H1 (cell line): Measurements from ENCODE around the gene PSME4. TPM values are rescaled to one million over a fixed set of nuclear protein-coding genes. Genes with fewer than 3 reads are reported as not detected.

Source experiments
- CTCF ChIA-PET: fragments of 300-600 bp; sonication (Branson Sonifier 250); formaldehyde crosslinking; loops from one replicate; lab custom pipeline; 2021; ENCODE audit not compliant: partially characterized antibody; lab: Charles Lee
- POLR2A ChIA-PET: fragments of 300-600 bp; sonication (Branson Sonifier 250); formaldehyde crosslinking; loops from one replicate; lab custom pipeline; 2021; ENCODE audit warnings: inconsistent platforms; ENCODE audit not compliant: partially characterized antibody; lab: Charles Lee
- DNase-seq, 2 experiments: peaks; one replicate each; pipeline versions ENCODE4 v3.0.0 to v3.0.0-alpha.2; 2010 to 2022; ENCODE audit warnings: low spot score in 2 of 2, low read depth in 1 of 2, mixed read lengths in 1 of 2
- FAIRE-seq: peaks from 2 replicates; lab custom pipeline; 2011; peaks lifted over from hg19 to GRCh38; lab: Jason Lieb, UNC
- H2AFZ ChIP-seq: 2 replicates; pipeline ENCODE4 v1.8.1; 2012; ENCODE audit warnings: low read length, inconsistent platforms
- H2AK5ac ChIP-seq: 2 replicates; pipeline ENCODE4 v1.6.1; 2013; ENCODE audit warnings: low read depth, low read length
- H2BK120ac ChIP-seq: replicated peaks from 2 replicates; pipeline ENCODE3; 2013; ENCODE audit warnings: low read depth, low read length, inconsistent platforms
- H2BK12ac ChIP-seq: 2 replicates; pipeline ENCODE4 v1.6.1; 2013; ENCODE audit warnings: low read depth, low read length
- H2BK15ac ChIP-seq: 2 replicates; pipeline ENCODE4 v1.6.1; 2013; ENCODE audit warnings: low read length
- H2BK20ac ChIP-seq: 2 replicates; pipeline ENCODE4 v1.6.1; 2013; ENCODE audit warnings: low read length
- H2BK5ac ChIP-seq: 2 replicates; pipeline ENCODE4 v1.6.1; 2013; ENCODE audit warnings: low read depth, low read length
- H3K14ac ChIP-seq: 2 replicates; pipeline ENCODE4 v1.6.1; 2013; ENCODE audit warnings: inconsistent platforms; ENCODE audit not compliant: insufficient read length
- H3K18ac ChIP-seq: 2 replicates; pipeline ENCODE4 v1.6.1; 2013; ENCODE audit warnings: low read length; ENCODE audit errors: extremely low read depth
- H3K23ac ChIP-seq: 2 replicates; pipeline ENCODE4 v1.6.1; 2013; ENCODE audit warnings: inconsistent platforms; ENCODE audit not compliant: insufficient read length
- H3K23me2 ChIP-seq: 2 replicates; pipeline ENCODE4 v1.6.1; 2013; ENCODE audit warnings: low read depth, low read length
- H3K27ac ChIP-seq: 2 replicates; pipeline ENCODE4 v1.6.1; 2011; ENCODE audit warnings: low read depth, low read length, inconsistent platforms
- H3K27me3 ChIP-seq, 4 experiments: replicated peaks in 1 of 4; 1 replicate in 1 of 4; 2 replicates in 3 of 4; pipeline versions ENCODE4 v1.6.1 to v1.8.1; 2011 to 2013; ENCODE audit warnings: low read length in 3 of 4, mild to moderate bottlenecking in 3 of 4, inconsistent platforms in 2 of 4, mixed read lengths in 2 of 4, moderate library complexity in 1 of 4; ENCODE audit not compliant: control insufficient read depth in 3 of 4, insufficient read depth in 3 of 4; ENCODE audit errors: extremely low read depth in 1 of 4
- H3K36me3 ChIP-seq, 4 experiments: 2 replicates each; pipeline versions ENCODE4 v1.6.1 to v1.8.1; 2011 to 2013; ENCODE audit warnings: mild to moderate bottlenecking in 4 of 4, low read length in 3 of 4, moderate library complexity in 2 of 4, control low read depth in 1 of 4, inconsistent platforms in 1 of 4; ENCODE audit not compliant: insufficient read depth in 4 of 4, control insufficient read depth in 2 of 4
- H3K4ac ChIP-seq: replicated peaks from 2 replicates; pipeline ENCODE3; 2013; ENCODE audit warnings: low read length, low read depth, mixed read lengths, inconsistent platforms; ENCODE audit not compliant: insufficient read length
- H3K4me1 ChIP-seq, 4 experiments: replicated peaks in 1 of 4; 1 replicate in 1 of 4; 2 replicates in 3 of 4; pipeline versions ENCODE4 v1.6.1 to v1.8.1; 2011 to 2013; ENCODE audit warnings: low read length in 3 of 4, inconsistent platforms in 2 of 4, mixed read lengths in 1 of 4; ENCODE audit not compliant: insufficient read depth in 4 of 4, control insufficient read depth in 3 of 4
- H3K4me2 ChIP-seq, 2 experiments: 2 replicates each; pipeline versions ENCODE4 v1.6.1 to v1.8.1; 2011 to 2013; ENCODE audit warnings: low read depth in 2 of 2, low read length in 2 of 2, control low read depth in 1 of 2, inconsistent platforms in 1 of 2, mild to moderate bottlenecking in 1 of 2; ENCODE audit not compliant: insufficient read depth in 1 of 2
- H3K4me3 ChIP-seq, 4 experiments: fragments of 200-600, 300-600 bp in 1 of 4; sonication (generic), shearing (Covaris generic), sonication (Bioruptor Twin) in 1 of 4; 2 replicates each; pipeline versions ENCODE4 v1.5.1 to v1.8.1; 2011 to 2016; ENCODE audit warnings: low read length in 4 of 4, low read depth in 3 of 4, control low read depth in 2 of 4, inconsistent platforms in 2 of 4, mild to moderate bottlenecking in 2 of 4, mixed read lengths in 1 of 4, moderate library complexity in 1 of 4; ENCODE audit not compliant: insufficient read depth in 2 of 4; ENCODE audit errors: extremely low read depth in 1 of 4
- H3K56ac ChIP-seq: replicated peaks from 2 replicates; pipeline ENCODE3; 2013; ENCODE audit warnings: low read depth, mild to moderate bottlenecking, mixed read lengths, low read length, inconsistent platforms; ENCODE audit not compliant: insufficient read length
- H3K79me1 ChIP-seq: 2 replicates; pipeline ENCODE4 v1.6.1; 2013; ENCODE audit warnings: low read depth, low read length, control low read depth
- H3K79me2 ChIP-seq, 2 experiments: 2 replicates each; pipeline versions ENCODE4 v1.6.1 to v1.8.1; 2012 to 2013; ENCODE audit warnings: low read length in 2 of 2, mild to moderate bottlenecking in 2 of 2, inconsistent platforms in 1 of 2; ENCODE audit not compliant: insufficient read depth in 2 of 2, control insufficient read depth in 1 of 2
- H3K9ac ChIP-seq, 4 experiments: replicated peaks in 1 of 4; 1 replicate in 1 of 4; 2 replicates in 3 of 4; pipeline versions ENCODE4 v1.6.1 to v1.8.1; 2011 to 2013; ENCODE audit warnings: low read depth in 3 of 4, low read length in 3 of 4, control low read depth in 2 of 4, mild to moderate bottlenecking in 2 of 4, moderate library complexity in 2 of 4, inconsistent platforms in 1 of 4; ENCODE audit errors: extremely low read depth in 1 of 4
- H3K9me3 ChIP-seq, 2 experiments: 2 replicates each; pipeline versions ENCODE4 v1.6.1 to v1.8.1; 2012 to 2013; ENCODE audit warnings: mild to moderate bottlenecking in 2 of 2, moderate library complexity in 2 of 2, control low read depth in 1 of 2, inconsistent platforms in 1 of 2, low read depth in 1 of 2, low read length in 1 of 2, mixed read lengths in 1 of 2; ENCODE audit not compliant: insufficient read depth in 2 of 2
- H4K20me1 ChIP-seq, 2 experiments: replicated peaks in 1 of 2; 2 replicates each; pipeline versions ENCODE3 to v1.8.1; 2011 to 2013; ENCODE audit warnings: inconsistent platforms in 2 of 2, low read length in 2 of 2, mild to moderate bottlenecking in 1 of 2; ENCODE audit not compliant: insufficient read depth in 2 of 2, control insufficient read depth in 1 of 2
- H4K5ac ChIP-seq: 2 replicates; pipeline ENCODE4 v1.6.1; 2013; ENCODE audit warnings: low read length, low read depth, mixed read lengths, inconsistent platforms; ENCODE audit not compliant: insufficient read length
- H4K8ac ChIP-seq: 2 replicates; pipeline ENCODE4 v1.8.0; 2013; ENCODE audit warnings: mild to moderate bottlenecking, moderate library complexity, low read length, inconsistent platforms; ENCODE audit not compliant: insufficient read depth; ENCODE audit errors: extremely low read depth
- H4K91ac ChIP-seq: replicated peaks from 2 replicates; pipeline ENCODE3; 2013; ENCODE audit warnings: low read length, mixed read lengths, inconsistent platforms; ENCODE audit not compliant: insufficient read length
- EZH2 ChIP-seq: fragments of 200-600 bp; sonication (generic); IDR thresholded peaks from 2 replicates; pipeline ENCODE4 v1.7.1; 2012; ENCODE audit warnings: low read depth, mild to moderate bottlenecking, moderate library complexity, low read length, inconsistent platforms; ENCODE audit not compliant: severe bottlenecking
- KDM4A ChIP-seq: IDR thresholded peaks from one replicate; pipeline ENCODE4 v1.7.1; 2012; ENCODE audit warnings: low read depth, mild to moderate bottlenecking, moderate library complexity, low read length, inconsistent platforms; ENCODE audit not compliant: severe bottlenecking
- PHF8 ChIP-seq: fragments of 200-600 bp; sonication (generic); conservative IDR thresholded peaks from 2 replicates; pipeline ENCODE4 v1.7.1; 2012; ENCODE audit warnings: low read depth, mild to moderate bottlenecking, inconsistent platforms, low read length, moderate library complexity
- POLR2A ChIP-seq, 2 experiments: IDR thresholded peaks; 1 replicate in 1 of 2; 2 replicates in 1 of 2; pipeline ENCODE4 v1.6.1; 2011; ENCODE audit warnings: low read depth in 2 of 2, low read length in 2 of 2, mild to moderate bottlenecking in 2 of 2; ENCODE audit errors: control extremely low read depth in 1 of 2
- RAD21 ChIP-seq, 2 experiments: IDR thresholded peaks in 1 of 2; conservative IDR thresholded peaks in 1 of 2; 2 replicates each; pipeline ENCODE4 v1.6.1; 2011; ENCODE audit warnings: low read depth in 2 of 2, low read length in 2 of 2, improper control_type of control experiment in 1 of 2, inconsistent platforms in 1 of 2, mild to moderate bottlenecking in 1 of 2, moderate library complexity in 1 of 2
- SIN3A ChIP-seq, 2 experiments: IDR thresholded peaks in 1 of 2; conservative IDR thresholded peaks in 1 of 2; 2 replicates each; pipeline ENCODE4 v1.6.1; 2011 to 2012; ENCODE audit warnings: low read length in 2 of 2, improper control_type of control experiment in 1 of 2, low read depth in 1 of 2, mild to moderate bottlenecking in 1 of 2
- SP2 ChIP-seq: IDR thresholded peaks from 2 replicates; pipeline ENCODE4 v1.6.1; 2012; ENCODE audit warnings: mild to moderate bottlenecking, low read length, inconsistent platforms
- SRF ChIP-seq: IDR thresholded peaks from 2 replicates; pipeline ENCODE4 v1.6.1; 2011; ENCODE audit warnings: mild to moderate bottlenecking, low read depth, low read length, moderate library complexity
- WGBS, 2 experiments: shearing (Covaris generic) in 1 of 2; methylation state at CpG; one replicate each; pipeline versions ENCODE4 v1.1.6 to v1.1.7; 2013 to 2015; ENCODE audit warnings: low lambda C conversion rate in 2 of 2, mixed read lengths in 2 of 2, inconsistent platforms in 1 of 2, low coverage in 1 of 2, missing lambda C conversion rate in 1 of 2; ENCODE audit not compliant: insufficient replicate concordance in 2 of 2, insufficient coverage in 1 of 2, insufficient read length in 1 of 2; ENCODE audit errors: extremely low coverage in 1 of 2, missing lambda C conversion rate in 1 of 2; 5-methylcytosine and 5-hydroxymethylcytosine counted together
- polyA plus RNA-seq, 7 experiments: library from polyadenylated mRNA; depleted of rRNA in 3 of 7; stranded (reverse) in 5 of 7; unstranded in 2 of 7; fragments of >200 nt in 5 of 7; fragments of 200-250 nt in 2 of 7; gene quantifications; 1 replicate in 5 of 7; 2 replicates in 1 of 7; 4 replicates in 1 of 7; pipeline versions ENCODE4 v1.2.1 to v1.2.3, GENCODE V29; 2011 to 2013; ENCODE audit warnings: missing spikeins in 2 of 7, mixed read lengths in 2 of 7
- total RNA-seq: library from RNA; stranded (reverse); fragmentation: NEBNext Ultra II Directional; extraction: Animal tissue kit (Norgen Biotek cat#: 25700); gene quantifications from 2 replicates; pipeline ENCODE4 v1.2.1, GENCODE V29; 2021
- TF ChIP-seq, protein P1 (sequence below): IDR thresholded peaks from 2 replicates; pipeline ENCODE4 v1.6.1; 2011; ENCODE audit warnings: low read length, improper control_type of control experiment
- TF ChIP-seq, protein P2 (sequence below), 3 experiments: IDR thresholded peaks; 1 replicate in 2 of 3; 2 replicates in 1 of 3; pipeline versions ENCODE4 v1.5.1 to v1.6.1; 2011; ENCODE audit warnings: low read length in 3 of 3, mild to moderate bottlenecking in 3 of 3, inconsistent platforms in 2 of 3, low read depth in 1 of 3, moderate library complexity in 1 of 3; ENCODE audit not compliant: insufficient read depth in 1 of 3; ENCODE audit errors: control extremely low read depth in 1 of 3

PSME4 gene
- total and polyA plus RNA-seq, 2 of the 8 experiments (the other 6 are each of a cell fraction or from before 2014, with no cell fraction given): 42.2 to 116 TPM

DNA sequence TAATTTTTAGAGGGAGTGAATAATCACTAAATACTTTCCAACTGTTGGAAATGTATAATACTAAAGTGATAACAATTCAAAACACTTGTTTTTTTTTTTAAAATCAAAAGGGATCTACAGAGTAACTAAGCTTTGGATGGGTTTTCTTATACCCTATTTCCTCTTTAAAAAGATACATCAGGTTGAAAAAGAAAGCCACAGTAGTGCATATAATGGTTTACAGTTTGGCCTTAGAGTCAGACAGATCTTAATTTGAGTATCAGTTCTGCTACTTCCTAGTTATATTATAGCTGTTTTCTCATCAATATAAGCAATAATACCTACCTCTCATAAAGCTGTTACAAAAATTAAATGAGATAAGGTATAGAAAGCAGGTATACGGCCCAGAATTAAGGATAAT, 28.5 kb downstream of the PSME4 start:
- no peak for FAIRE-seq
- no peaks in the 10 kb centered on the region for H3K4me1 ChIP-seq
- H4K91ac ChIP-seq: no peak overlapping the region
- H4K20me1 ChIP-seq: peaks cover 0 to 4% of the 10 kb centered on the region in 2 experiments
- H3K14ac ChIP-seq: no peak overlapping the region
- no peak overlapping the region for H2BK12ac ChIP-seq
- H4K5ac ChIP-seq: no peak overlapping the region
- 89% methylated on average over 1 of the region's 1 CpG; no CpG with 5 or more reads in 1 of the 2 experiments for WGBS, 2 experiments
- no peak overlapping the region for H4K8ac ChIP-seq
- H3K9ac ChIP-seq: no peak overlapping the region
- DNase-seq: no peak
- no peak overlapping the region for H2BK20ac ChIP-seq
- no peaks in the 10 kb centered on the region for H3K27me3 ChIP-seq
- peaks cover 0 to 2% of the 10 kb centered on the region in 2 experiments; a peak in 2 of 4 replicates for H3K79me2 ChIP-seq
- no peak overlapping the region for H2BK120ac ChIP-seq
- no peak overlapping the region for H3K4ac ChIP-seq
- H3K4me3 ChIP-seq: no peak overlapping the region
- H3K79me1 ChIP-seq: no peaks in the 10 kb centered on the region
- H3K4me2 ChIP-seq: no peak overlapping the region
- H2AFZ ChIP-seq: no peak overlapping the region
- H3K23ac ChIP-seq: no peak overlapping the region
- no peak overlapping the region for H3K56ac ChIP-seq
- no peaks in the 10 kb centered on the region for H3K23me2 ChIP-seq
- ChIA-PET POLR2A (no interaction called here), CTCF (interaction anchor here (1.7 kb wide), 1 partner anchor 12 kb away, joined by 6 read pairs; no protein-coding TSS in a partner anchor)
- no peak overlapping the region for H2BK15ac ChIP-seq
- no peak overlapping the region for H2BK5ac ChIP-seq
- no peak overlapping the region for H3K18ac ChIP-seq
- H3K9me3 ChIP-seq: no peaks in the 10 kb centered on the region
- peaks cover 4 to 28% (median 11%) of the 10 kb centered on the region in 4 experiments; a peak in 5 of 8 replicates for H3K36me3 ChIP-seq
- no peak overlapping the region for H2AK5ac ChIP-seq
- TF ChIP-seq SP2 (no peak), EZH2 (no peak), SRF (no peak), POLR2A (IDR thresholded peaks at IDR 0.05; ENCODE audit: control extremely low read depth in 1 of 2, low read depth in 2 of 2, low read length in 2 of 2) (no peak), KDM4A (no peak), RAD21 (IDR thresholded peaks at IDR 0.05 in 1 of 2, conservative IDR thresholded peaks at IDR 0.05 in 1 of 2; ENCODE audit: low read depth in 2 of 2, low read length in 2 of 2) (no peak), PHF8 (no peak), SIN3A (conservative IDR thresholded peaks at IDR 0.05 in 1 of 2, IDR thresholded peaks at IDR 0.05 in 1 of 2; ENCODE audit: low read depth in 1 of 2, low read length in 2 of 2) (no peak)
- TF ChIP-seq, protein P1, sequence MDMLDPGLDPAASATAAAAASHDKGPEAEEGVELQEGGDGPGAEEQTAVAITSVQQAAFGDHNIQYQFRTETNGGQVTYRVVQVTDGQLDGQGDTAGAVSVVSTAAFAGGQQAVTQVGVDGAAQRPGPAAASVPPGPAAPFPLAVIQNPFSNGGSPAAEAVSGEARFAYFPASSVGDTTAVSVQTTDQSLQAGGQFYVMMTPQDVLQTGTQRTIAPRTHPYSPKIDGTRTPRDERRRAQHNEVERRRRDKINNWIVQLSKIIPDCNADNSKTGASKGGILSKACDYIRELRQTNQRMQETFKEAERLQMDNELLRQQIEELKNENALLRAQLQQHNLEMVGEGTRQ: no peak
- TF ChIP-seq, protein P2, sequence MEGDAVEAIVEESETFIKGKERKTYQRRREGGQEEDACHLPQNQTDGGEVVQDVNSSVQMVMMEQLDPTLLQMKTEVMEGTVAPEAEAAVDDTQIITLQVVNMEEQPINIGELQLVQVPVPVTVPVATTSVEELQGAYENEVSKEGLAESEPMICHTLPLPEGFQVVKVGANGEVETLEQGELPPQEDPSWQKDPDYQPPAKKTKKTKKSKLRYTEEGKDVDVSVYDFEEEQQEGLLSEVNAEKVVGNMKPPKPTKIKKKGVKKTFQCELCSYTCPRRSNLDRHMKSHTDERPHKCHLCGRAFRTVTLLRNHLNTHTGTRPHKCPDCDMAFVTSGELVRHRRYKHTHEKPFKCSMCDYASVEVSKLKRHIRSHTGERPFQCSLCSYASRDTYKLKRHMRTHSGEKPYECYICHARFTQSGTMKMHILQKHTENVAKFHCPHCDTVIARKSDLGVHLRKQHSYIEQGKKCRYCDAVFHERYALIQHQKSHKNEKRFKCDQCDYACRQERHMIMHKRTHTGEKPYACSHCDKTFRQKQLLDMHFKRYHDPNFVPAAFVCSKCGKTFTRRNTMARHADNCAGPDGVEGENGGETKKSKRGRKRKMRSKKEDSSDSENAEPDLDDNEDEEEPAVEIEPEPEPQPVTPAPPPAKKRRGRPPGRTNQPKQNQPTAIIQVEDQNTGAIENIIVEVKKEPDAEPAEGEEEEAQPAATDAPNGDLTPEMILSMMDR (IDR thresholded peaks at IDR 0.05; ENCODE audit: control extremely low read depth in 1 of 3, insufficient read depth in 1 of 3, low read depth in 1 of 3, low read length in 3 of 3): no peak
- TF ChIP-seq, all 59 proteins: peak for 0
- no peak overlapping the region for H3K27ac ChIP-seq
